Osteoblast (primary cell): Measurements from ENCODE around the gene MOGAT3. TPM values are rescaled to one million over a fixed set of nuclear protein-coding genes. Genes with fewer than 3 reads are reported as not detected.

Source experiments
- DNase-seq: peaks from one replicate; pipeline ENCODE4 v3.0.0; 2011; ENCODE audit warnings: low spot score, mixed read lengths; ENCODE audit not compliant: insufficient read length; ENCODE audit errors: missing footprints
- H2AFZ ChIP-seq: 2 replicates; pipeline ENCODE4 v1.6.0; 2011; ENCODE audit warnings: mild to moderate bottlenecking, low read length
- H3K27ac ChIP-seq: 2 replicates; pipeline ENCODE4 v1.5.1; 2011; ENCODE audit warnings: mild to moderate bottlenecking, low read depth, low read length, moderate library complexity
- H3K27me3 ChIP-seq: 2 replicates; pipeline ENCODE4 v1.6.0; 2012; ENCODE audit warnings: mild to moderate bottlenecking, control low read depth, inconsistent platforms, low read length, moderate library complexity; ENCODE audit not compliant: insufficient read depth
- H3K36me3 ChIP-seq: 2 replicates; pipeline ENCODE4 v1.5.1; 2011; ENCODE audit warnings: mild to moderate bottlenecking, low read length, control low read depth, moderate library complexity; ENCODE audit not compliant: insufficient read depth
- H3K4me1 ChIP-seq: 2 replicates; pipeline ENCODE4 v1.5.1; 2011; ENCODE audit warnings: mild to moderate bottlenecking, low read length, control low read depth, moderate library complexity; ENCODE audit not compliant: insufficient read depth
- H3K4me2 ChIP-seq: 2 replicates; pipeline ENCODE4 v1.6.0; 2011; ENCODE audit warnings: mild to moderate bottlenecking, low read length; ENCODE audit not compliant: insufficient read depth
- H3K4me3 ChIP-seq: fragments of 200-600 bp; sonication (generic); 3 replicates; pipeline ENCODE4 v1.5.1; 2012; ENCODE audit warnings: mild to moderate bottlenecking, low read length, inconsistent platforms; ENCODE audit not compliant: insufficient read depth
- H3K79me2 ChIP-seq: 2 replicates; pipeline ENCODE4 v1.6.0; 2012; ENCODE audit warnings: mild to moderate bottlenecking, low read length, control low read depth, inconsistent platforms; ENCODE audit not compliant: insufficient read depth
- H3K9me3 ChIP-seq: 2 replicates; pipeline ENCODE4 v1.5.1; 2011; ENCODE audit warnings: low read depth, low read length, control low read depth
- H4K20me1 ChIP-seq: 2 replicates; pipeline ENCODE4 v1.6.0; 2012; ENCODE audit warnings: mild to moderate bottlenecking, low read length, control low read depth; ENCODE audit not compliant: insufficient read depth
- CTCF ChIP-seq: IDR thresholded peaks from 2 replicates; pipeline ENCODE4 v1.5.1; 2011; ENCODE audit warnings: mild to moderate bottlenecking, low read depth, low read length, moderate library complexity; ENCODE audit errors: extremely low read depth
- total RNA-seq: library from RNA; depleted of rRNA; stranded (reverse); fragments of >200 nt; gene quantifications from 2 replicates; pipeline ENCODE4 v1.2.3, GENCODE V29; 2012

MOGAT3 gene
- total RNA-seq, 1 donor: not detected

GRCh38 chr7:101169838-101170551, 30.8 kb downstream of the MOGAT3 start:
- H3K4me3 ChIP-seq: peak overlapping the region; percentile 5
- peak; percentile 85 for TF ChIP-seq CTCF
- no peaks in the 10 kb centered on the region for H3K79me2 ChIP-seq
- H3K27ac ChIP-seq: no peak overlapping the region
- peaks cover 93% of the 10 kb centered on the region for H3K27me3 ChIP-seq
- H4K20me1 ChIP-seq: peaks cover 2% of the 10 kb centered on the region
- H2AFZ ChIP-seq: no peak overlapping the region
- no peaks in the 10 kb centered on the region for H3K9me3 ChIP-seq
- H3K4me2 ChIP-seq: peak overlapping the region; percentile 66
- H3K4me1 ChIP-seq: peaks cover 27% of the 10 kb centered on the region
- peak; percentile 97 for DNase-seq
- H3K36me3 ChIP-seq: no peaks in the 10 kb centered on the region

- Histone ChIP-seq H3K4me3 (peak overlapping the region; percentile 5), H2AFZ (no peak overlapping the region), H3K27ac (no peak overlapping the region), H3K79me2 (no peaks in the 10 kb centered on the region), H3K36me3 (no peaks in the 10 kb centered on the region), H4K20me1 (peaks cover 10% of the 10 kb centered on the region), H3K9me3 (no peaks in the 10 kb centered on the region), H3K27me3 (peaks cover 93% of the 10 kb centered on the region), H3K4me1 (peaks cover 27% of the 10 kb centered on the region), H3K4me2 (peak overlapping the region; percentile 66)
- TF ChIP-seq CTCF: no peak
- peak; percentile 67 for DNase-seq
Measured at GRCh38 chr7:101169110-101169837, 31.6 kb downstream of the MOGAT3 start.

GRCh38 chr7:101168412-101169049, 32.3 kb downstream of the MOGAT3 start:
- Histone ChIP-seq H3K27me3 (peaks cover 93% of the 10 kb centered on the region), H2AFZ (no peak overlapping the region), H3K27ac (no peak overlapping the region), H3K4me2 (no peak overlapping the region), H4K20me1 (peaks cover 15% of the 10 kb centered on the region), H3K36me3 (no peaks in the 10 kb centered on the region), H3K79me2 (no peaks in the 10 kb centered on the region), H3K4me3 (no peak overlapping the region), H3K9me3 (no peaks in the 10 kb centered on the region), H3K4me1 (peaks cover 27% of the 10 kb centered on the region)
- peak; percentile 57 for DNase-seq
- no peak for TF ChIP-seq CTCF
